Duodenal mucosa (tissue), 2 donors: ENCODE data around the gene ZNF839.
A peak's percentile ranks its signal among the peaks of the same experiment; 100 is the strongest.

Source experiments
- H3K27ac ChIP-seq: one replicate; pipeline ENCODE4 v1.7.0; 2013; ENCODE audit warnings: low read depth, low read length
- H3K27me3 ChIP-seq, 2 donors: one replicate each; pipeline ENCODE4 v1.7.0; 2013; ENCODE audit warnings: low read length in 2 of 2, control low read depth in 1 of 2; ENCODE audit not compliant: insufficient read depth in 2 of 2, control insufficient read depth in 1 of 2
- H3K36me3 ChIP-seq, 2 donors: one replicate each; pipeline ENCODE4 v1.7.0; 2013; ENCODE audit warnings: low read length in 2 of 2, control low read depth in 1 of 2; ENCODE audit not compliant: insufficient read depth in 2 of 2, control insufficient read depth in 1 of 2
- H3K4me1 ChIP-seq, 2 donors: one replicate each; pipeline ENCODE4 v1.7.0; 2013; ENCODE audit warnings: low read length in 2 of 2, control low read depth in 1 of 2; ENCODE audit not compliant: insufficient read depth in 2 of 2, control insufficient read depth in 1 of 2
- H3K4me3 ChIP-seq, 2 donors: one replicate each; pipeline ENCODE4 v1.7.0; 2013; ENCODE audit warnings: low read length in 2 of 2, low read depth in 1 of 2
- H3K9ac ChIP-seq, 2 donors: one replicate each; pipeline ENCODE4 v1.7.0; 2013; ENCODE audit warnings: low read length in 2 of 2, low read depth in 1 of 2
- H3K9me3 ChIP-seq, 2 donors: one replicate each; pipeline ENCODE4 v1.7.0; 2013; ENCODE audit warnings: low read length in 2 of 2, control low read depth in 1 of 2; ENCODE audit not compliant: control insufficient read depth in 1 of 2

The ZNF839 gene

DNA sequence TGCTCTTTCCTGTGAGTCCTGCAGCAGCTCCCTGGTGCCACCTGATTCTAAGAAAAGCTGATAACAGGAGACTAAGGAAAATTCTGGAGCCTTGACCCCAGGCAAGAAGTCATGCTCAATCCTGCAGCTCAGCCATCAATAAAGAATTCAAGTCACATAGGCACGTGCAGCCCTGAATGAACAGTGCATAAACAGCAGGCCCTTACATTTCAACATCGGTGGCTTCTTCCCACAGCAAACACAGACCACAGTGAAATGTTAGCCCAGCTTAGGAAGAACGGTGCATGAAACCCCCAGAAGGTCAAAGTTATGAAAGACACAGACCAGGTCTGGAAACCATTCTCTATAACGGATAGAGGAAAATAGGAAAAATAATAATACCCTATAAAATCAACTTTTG is 32.7 kb downstream of the ZNF839 start:
- no peak overlapping the region for H3K4me3 ChIP-seq
- H3K27ac ChIP-seq = no peak overlapping the region
- H3K9ac ChIP-seq = no peak overlapping the region
- no peaks in the 10 kb centered on the region for H3K4me1 ChIP-seq
- H3K9me3 ChIP-seq = no peaks in the 10 kb centered on the region
- peaks cover 19 to 74% of the 10 kb centered on the region in 2 donors for H3K36me3 ChIP-seq
- no peaks in the 10 kb centered on the region for H3K27me3 ChIP-seq

GRCh38 chr14:102353126-102353619 is 33.6 kb downstream of the ZNF839 start:
- Histone ChIP-seq H3K9ac (no peak overlapping the region), H3K4me1 (no peaks in the 10 kb centered on the region), H3K27me3 (no peaks in the 10 kb centered on the region), H3K4me3 (no peak overlapping the region), H3K27ac (no peak overlapping the region), H3K36me3 (peaks cover 11 to 74% of the 10 kb centered on the region in 2 donors), H3K9me3 (no peaks in the 10 kb centered on the region)

DNA sequence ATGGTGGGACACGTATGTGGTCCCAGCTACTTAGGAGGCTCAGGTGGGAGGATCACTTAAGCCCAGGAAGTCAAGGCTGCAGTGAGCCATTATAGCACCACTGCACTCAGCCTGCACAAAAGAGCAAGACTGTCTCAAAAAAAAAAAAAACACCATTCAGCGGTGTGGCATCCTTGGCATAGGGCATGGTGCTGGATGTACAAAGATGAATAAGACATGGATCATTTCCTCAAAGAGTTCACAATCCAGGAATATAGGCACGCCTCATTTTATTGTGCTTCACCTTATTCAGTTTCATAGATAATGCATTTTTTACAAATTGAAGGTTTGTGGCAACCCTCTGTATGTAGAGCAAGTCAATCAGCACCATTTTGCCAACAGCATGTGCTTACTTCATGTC is 36.7 kb downstream of the ZNF839 start:
- H3K4me3 ChIP-seq = no peak overlapping the region
- H3K36me3 ChIP-seq = peaks cover 7 to 74% of the 10 kb centered on the region in 2 donors
- H3K27ac ChIP-seq = no peak overlapping the region
- H3K9me3 ChIP-seq = no peaks in the 10 kb centered on the region
- H3K27me3 ChIP-seq = no peaks in the 10 kb centered on the region
- no peaks in the 10 kb centered on the region for H3K4me1 ChIP-seq
- H3K9ac ChIP-seq = no peak overlapping the region

DNA sequence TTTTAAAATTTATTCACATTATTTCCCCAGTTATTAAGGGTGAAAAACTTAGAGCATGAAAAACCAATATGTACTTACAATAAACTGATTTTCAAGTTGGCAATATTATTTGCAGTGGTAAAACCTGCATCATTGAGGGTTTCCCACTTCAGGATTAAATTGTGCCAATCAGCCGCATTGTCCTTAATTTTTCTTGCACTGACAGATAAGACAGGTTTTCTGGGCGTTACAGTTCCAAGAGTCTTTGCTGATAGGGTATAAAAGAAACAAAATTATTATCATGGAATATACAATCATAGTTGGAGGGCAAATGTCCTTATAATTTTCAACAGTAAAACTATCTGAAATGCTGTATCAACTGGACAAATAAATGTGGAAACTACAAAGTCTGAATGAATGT is 39.8 kb downstream of the ZNF839 start:
- peaks cover 18 to 20% of the 10 kb centered on the region in 2 donors for H3K4me1 ChIP-seq
- peaks cover 2 to 54% of the 10 kb centered on the region in 2 donors for H3K36me3 ChIP-seq
- no peak overlapping the region for H3K4me3 ChIP-seq
- H3K27ac ChIP-seq = no peak overlapping the region
- H3K27me3 ChIP-seq = no peaks in the 10 kb centered on the region
- H3K9ac ChIP-seq = no peak overlapping the region
- no peaks in the 10 kb centered on the region for H3K9me3 ChIP-seq

- Histone ChIP-seq H3K4me3 (no peak overlapping the region), H3K9me3 (no peaks in the 10 kb centered on the region), H3K27ac (no peak overlapping the region), H3K4me1 (peaks cover 19 to 20% of the 10 kb centered on the region in 2 donors), H3K27me3 (no peaks in the 10 kb centered on the region), H3K36me3 (peaks cover 2 to 44% of the 10 kb centered on the region in 2 donors), H3K9ac (no peak overlapping the region)
Measured at GRCh38 chr14:102360388-102360787, 40.8 kb downstream of the ZNF839 start.

DNA sequence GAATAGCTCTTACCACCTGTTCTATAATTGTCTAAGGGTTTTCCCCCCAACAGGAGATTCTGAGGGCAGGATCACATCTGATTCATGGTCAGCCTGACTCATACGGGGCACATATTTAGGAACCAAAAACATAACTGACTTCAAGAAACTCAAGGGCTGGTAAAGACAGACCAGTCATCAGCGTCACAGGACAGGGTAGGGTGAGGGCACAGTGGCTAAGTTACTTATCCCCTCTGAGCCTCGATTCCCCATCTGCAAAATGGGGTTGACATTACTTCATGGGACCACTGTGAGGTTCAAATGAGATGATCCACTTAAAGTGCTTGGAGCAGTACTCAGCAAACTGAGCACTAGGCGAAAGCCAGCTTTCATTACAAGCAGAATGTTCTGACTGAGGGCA is 42.5 kb downstream of the ZNF839 start:
- Histone ChIP-seq H3K9me3 (no peaks in the 10 kb centered on the region), H3K27me3 (no peaks in the 10 kb centered on the region), H3K4me3 (peak overlapping the region; percentile 95 to 99), H3K9ac (peak overlapping the region; percentile 88 to 90), H3K27ac (peak overlapping the region; percentile 91), H3K36me3 (peaks cover 0 to 29% of the 10 kb centered on the region in 2 donors), H3K4me1 (peaks cover 19 to 20% of the 10 kb centered on the region in 2 donors)

DNA sequence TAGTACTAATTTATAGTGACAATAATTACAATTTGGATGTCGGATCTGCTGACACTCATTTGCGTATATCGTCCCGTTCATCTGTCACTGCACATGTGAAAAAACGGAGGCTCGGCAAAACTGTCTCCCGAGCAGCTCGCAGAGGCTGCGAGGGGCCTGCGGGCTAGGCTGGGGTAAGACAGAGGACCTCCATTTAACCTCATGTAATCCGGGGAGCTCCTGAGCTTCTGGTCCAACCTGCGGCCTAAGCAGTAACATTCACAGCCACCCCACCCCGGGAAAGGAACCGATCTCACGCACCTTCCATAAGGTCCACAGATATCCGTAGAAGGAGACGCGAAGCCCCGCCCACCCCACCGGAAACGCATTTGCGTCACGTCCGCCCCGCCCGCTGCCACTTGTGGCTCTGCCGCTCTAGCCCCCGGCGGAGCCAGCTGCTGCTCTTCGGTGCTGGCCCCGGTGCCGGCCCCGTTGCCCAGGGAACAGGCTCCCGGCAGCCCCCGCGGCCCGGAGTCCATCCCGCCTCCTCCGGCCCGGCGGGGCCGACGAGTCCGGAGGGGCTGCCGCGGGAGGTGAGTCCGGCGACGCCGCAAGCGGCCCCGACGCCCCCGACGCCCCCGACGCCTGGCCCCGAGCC is 43.1 kb downstream of the ZNF839 start, which contains the start of the genes CINP and TECPR2:
TSS of gene CINP (minus strand) at position 346 of the 637 bp plus-strand sequence. CDS start at position 307, 39 bp downstream.
TSS of gene TECPR2 (plus strand) at position 397 of the 637 bp plus-strand sequence. CDS start 13,781 bp downstream, outside the sequence.
- Histone ChIP-seq H3K9ac (peak within 1 kb of the TSS; percentile 88 to 90), H3K9me3 (no peaks in the 10 kb centered on the region), H3K27me3 (no peaks in the 10 kb centered on the region), H3K36me3 (peaks cover 0 to 23% of the 10 kb centered on the region in 2 donors), H3K4me1 (peaks cover 19 to 20% of the 10 kb centered on the region in 2 donors), H3K4me3 (peak within 1 kb of the TSS; percentile 95 to 99), H3K27ac (peak within 1 kb of the TSS; percentile 91)

DNA sequence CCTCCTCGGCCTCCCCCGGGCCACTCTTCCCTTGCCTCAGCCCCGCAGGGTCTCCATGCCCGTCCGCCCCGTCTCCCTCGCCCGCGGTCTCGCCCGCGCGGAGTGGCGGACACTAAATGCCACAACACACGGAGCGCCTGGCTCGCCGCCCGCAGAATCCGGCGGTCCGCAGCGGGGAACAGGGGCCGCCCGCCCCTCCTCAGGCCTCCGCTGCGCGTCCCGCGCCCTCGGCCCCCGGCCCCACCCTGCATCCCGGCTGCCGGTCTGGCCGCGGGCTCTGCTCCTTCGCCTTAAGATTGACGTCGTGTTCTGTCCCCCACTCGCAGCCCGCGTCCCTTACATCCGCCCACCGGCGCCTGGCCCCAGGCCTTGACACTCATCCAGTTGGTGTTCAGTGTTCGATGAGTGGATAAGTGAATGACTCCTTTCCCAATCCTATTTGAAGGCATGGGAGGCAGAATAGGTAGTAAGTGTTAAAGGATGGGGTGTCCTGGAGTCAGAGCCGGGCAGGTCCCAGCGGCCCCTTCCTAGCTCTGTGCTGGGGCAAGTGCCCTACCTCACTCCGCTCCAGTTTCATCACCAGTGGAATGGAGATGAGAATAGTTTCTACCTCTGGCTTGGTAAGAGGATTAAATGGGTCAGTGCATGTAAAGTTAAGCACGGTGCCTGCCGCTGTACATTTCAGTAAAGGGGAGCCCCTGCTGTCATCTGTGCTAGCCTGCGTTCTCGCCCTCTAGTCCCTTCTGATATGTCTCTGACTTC is 43.8 kb downstream of the ZNF839 start:
- Histone ChIP-seq H3K9me3 (no peaks in the 10 kb centered on the region), H3K27ac (peak overlapping the region; percentile 68), H3K4me3 (peak overlapping the region; percentile 95 to 99), H3K27me3 (no peaks in the 10 kb centered on the region), H3K4me1 (peaks cover 19 to 20% of the 10 kb centered on the region in 2 donors), H3K36me3 (peaks cover 0 to 16% of the 10 kb centered on the region in 2 donors), H3K9ac (peak overlapping the region; percentile 88 to 90)

DNA sequence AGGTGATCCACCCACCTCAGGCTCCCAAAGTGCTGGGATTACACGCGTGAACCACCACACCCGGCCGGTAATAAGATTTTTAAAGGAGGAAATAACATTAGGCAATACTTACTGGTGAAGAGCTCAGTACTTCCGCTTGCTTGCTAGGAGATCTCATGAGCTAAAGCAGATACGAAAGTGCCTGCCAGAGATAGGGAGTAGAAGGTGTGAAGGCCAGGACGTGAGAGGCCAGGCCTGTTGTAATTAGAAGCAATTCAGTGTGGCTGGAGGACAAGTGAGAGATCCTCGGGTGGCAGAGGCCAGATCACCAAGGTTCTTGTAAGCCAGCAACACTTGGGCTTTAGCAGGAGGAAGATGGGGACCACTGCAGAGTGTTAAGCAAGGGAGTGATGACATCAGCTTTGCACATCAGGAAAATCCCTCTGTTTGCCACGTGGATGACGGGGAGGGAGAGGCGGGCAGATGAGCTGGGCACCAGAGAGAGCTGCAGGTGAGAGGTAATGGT is 50.8 kb downstream of the ZNF839 start:
- H3K4me1 ChIP-seq = no peaks in the 10 kb centered on the region
- H3K4me3 ChIP-seq = no peak overlapping the region
- H3K27me3 ChIP-seq = no peaks in the 10 kb centered on the region
- no peaks in the 10 kb centered on the region for H3K9me3 ChIP-seq
- no peak overlapping the region for H3K27ac ChIP-seq
- H3K36me3 ChIP-seq = no peaks in the 10 kb centered on the region
- no peak overlapping the region for H3K9ac ChIP-seq

GRCh38 chr14:102371361-102371760 is 51.8 kb downstream of the ZNF839 start:
- H3K27ac ChIP-seq = no peak overlapping the region
- no peaks in the 10 kb centered on the region for H3K36me3 ChIP-seq

More at GRCh38 chr14:102371361-102371760, 51.8 kb downstream of the ZNF839 start:
- no peaks in the 10 kb centered on the region for H3K4me1 ChIP-seq
- H3K9me3 ChIP-seq = no peaks in the 10 kb centered on the region
- no peaks in the 10 kb centered on the region for H3K27me3 ChIP-seq
- H3K9ac ChIP-seq = no peak overlapping the region
- H3K4me3 ChIP-seq = no peak overlapping the region
